ENCODE data around the gene HDC. TPM values are rescaled to one million over a fixed set of nuclear protein-coding genes. Genes with fewer than 3 reads are reported as not detected.
A peak's percentile ranks its signal among the peaks of the same experiment; 100 is the strongest.

HDC gene
- total and polyA plus RNA-seq, 8 donors = 0.64 to 4.6 (median 1.6) TPM

GRCh38 chr15:50210462-50211157 lies 54.9 kb downstream of the HDC start:
- intact Hi-C loops (cut with DNase I) = no loop called here
- Histone ChIP-seq H3K27me3 (no peaks in the 10 kb centered on the region), H3K9me3 (peaks cover 0 to 11% of the 10 kb centered on the region in 2 donors), H3K4me1 (no peaks in the 10 kb centered on the region), H3K27ac (no peak overlapping the region), H3K36me3 (no peaks in the 10 kb centered on the region), H3K4me3 (no peak overlapping the region)
- no peak for ATAC-seq
- TF ChIP-seq CTCF (IDR thresholded peaks at IDR 0.05) = no peak
- DNase-seq = peak in 1 of 4 donors; percentile 44

- DNase-seq (no peak), ATAC-seq (no peak)
- H3K4me3 ChIP-seq = no peak overlapping the region
- no peaks in the 10 kb centered on the region for H3K4me1 ChIP-seq
- TF ChIP-seq CTCF (IDR thresholded peaks at IDR 0.05) = no peak
- intact Hi-C loops (cut with DNase I) = no loop called here
- no peaks in the 10 kb centered on the region for H3K36me3 ChIP-seq
- peaks cover 0 to 11% of the 10 kb centered on the region in 2 donors for H3K9me3 ChIP-seq
- H3K27ac ChIP-seq = no peak overlapping the region
- no peaks in the 10 kb centered on the region for H3K27me3 ChIP-seq
These were observed 55.7 kb downstream of the HDC start for GRCh38 chr15:50209809-50210208.

GRCh38 chr15:50206020-50206419 lies 59.5 kb downstream of the HDC start:
- Histone ChIP-seq H3K27me3 (no peaks in the 10 kb centered on the region), H3K4me1 (no peaks in the 10 kb centered on the region), H3K4me3 (no peak overlapping the region), H3K9me3 (no peaks in the 10 kb centered on the region), H3K36me3 (no peaks in the 10 kb centered on the region), H3K27ac (no peak overlapping the region)
- intact Hi-C loops (cut with DNase I) = no loop called here
- DNase-seq (no peak), ATAC-seq (no peak)
- TF ChIP-seq CTCF (IDR thresholded peaks at IDR 0.05) = no peak

GRCh38 chr15:50202003-50202402 lies 63.5 kb downstream of the HDC start:
- no peaks in the 10 kb centered on the region for H3K9me3 ChIP-seq
- intact Hi-C loops (cut with DNase I) = no loop called here
- no peaks in the 10 kb centered on the region for H3K27me3 ChIP-seq
- no peak for TF ChIP-seq CTCF (IDR thresholded peaks at IDR 0.05)
- H3K4me1 ChIP-seq = no peaks in the 10 kb centered on the region
- H3K4me3 ChIP-seq = no peak overlapping the region
- ATAC-seq (no peak), DNase-seq (no peak)
- no peak overlapping the region for H3K27ac ChIP-seq
- H3K36me3 ChIP-seq = no peaks in the 10 kb centered on the region

- Histone ChIP-seq H3K4me3 (no peak overlapping the region), H3K4me1 (no peaks in the 10 kb centered on the region), H3K36me3 (no peaks in the 10 kb centered on the region), H3K27me3 (no peaks in the 10 kb centered on the region), H3K9me3 (no peaks in the 10 kb centered on the region), H3K27ac (no peak overlapping the region)
- no peak for DNase-seq
- intact Hi-C loops (cut with DNase I) = no loop called here
- ATAC-seq = no peak
- TF ChIP-seq CTCF (IDR thresholded peaks at IDR 0.05) = no peak
These were observed 72.5 kb downstream of the HDC start for GRCh38 chr15:50192926-50193620.
